Measurements from ENCODE around the gene RAD9A. TPM values are rescaled to one million over a fixed set of nuclear protein-coding genes. Genes with fewer than 3 reads are reported as not detected.

Gene RAD9A
- total and polyA plus RNA-seq, 9 of the 15 experiments (the other 6 are each of a cell fraction or from before 2014, with no cell fraction given) = 1.4 to 41.2 (median 16.1) TPM

DNA sequence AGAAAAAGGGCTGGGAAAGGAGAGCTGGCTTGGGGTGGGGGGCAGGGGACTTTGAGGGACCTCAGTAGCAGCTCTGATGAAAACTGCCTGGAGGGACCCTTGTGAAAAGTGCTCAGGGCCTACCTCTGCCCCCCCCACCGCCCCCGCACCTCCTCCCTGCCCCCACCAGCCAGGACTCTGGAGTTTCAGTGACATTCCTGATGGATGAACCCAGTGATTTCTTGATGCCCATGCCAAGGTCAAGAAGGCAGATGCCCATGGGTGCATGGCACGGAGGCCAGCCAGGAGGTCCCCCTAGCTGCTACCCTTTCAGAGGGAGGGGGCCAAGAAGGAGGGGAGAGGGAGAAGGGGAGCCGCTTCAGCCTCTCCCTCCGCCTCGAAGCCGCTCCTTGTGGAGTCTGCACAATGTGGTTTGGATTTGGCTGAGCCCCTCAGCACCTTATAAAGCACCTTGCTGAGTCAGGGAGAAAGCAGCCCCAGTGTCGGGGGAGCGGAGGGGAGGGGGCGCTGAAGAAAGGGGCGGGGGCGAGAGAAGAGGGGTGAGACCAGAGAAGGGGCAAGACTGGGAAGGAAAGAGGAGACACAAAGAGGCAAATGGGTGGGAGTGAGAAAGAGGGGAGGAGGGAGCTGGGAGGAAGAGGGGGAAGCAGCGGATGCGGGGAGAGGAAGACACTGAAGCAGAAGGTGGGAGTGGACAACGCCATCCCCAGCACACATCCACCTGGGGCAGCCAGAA lies 16.3 kb upstream of the RAD9A start:
- intact Hi-C loops (cut with micrococcal nuclease) = no loop called here
- peaks cover 37% of the 10 kb centered on the region; the same call in 2 of the 3 replicates for H3K79me2 ChIP-seq (ENCODE audit: control insufficient read depth, insufficient read depth, low read length)
- ATAC-seq (no peak), DNase-seq (ENCODE audit: extremely low read depth in 1 of 4, low spot score in 3 of 4) (no peak), FAIRE-seq (peak; percentile 6)
- H2AFZ ChIP-seq (ENCODE audit: low read depth, low read length) = no peak overlapping the region
- peak overlapping the region; percentile 34; the same call in 2 of the 3 replicates for H3K27ac ChIP-seq (ENCODE audit: extremely low read depth, low read depth, low read length)
- H3K9me1 ChIP-seq (ENCODE audit: control insufficient read depth, insufficient read depth, low read length) = no peaks in the 10 kb centered on the region
- CTCF ChIA-PET (ENCODE audit: low intra/inter-chr PET ratio) = interaction anchor here (4.1 kb wide), 1 partner anchor 18 kb away, joined by 21 read pairs; no protein-coding TSS in a partner anchor
- 49% methylated on average over 5 of the region's 15 CpGs for WGBS (ENCODE audit: insufficient coverage, low coverage, missing lambda C conversion rate)
- in situ Hi-C loops (cut with MboI) = no loop called here
- peak overlapping the region; percentile 43; the same call in 1 of the 2 replicates for H3K4me2 ChIP-seq (ENCODE audit: insufficient read depth, low read length)
- no peak overlapping the region for H3K4me3 ChIP-seq
- no TSS peak for BruUV-seq (replicated peaks)
- peaks cover 63 to 81% of the 10 kb centered on the region in 2 experiments for H3K4me1 ChIP-seq (replicated peaks in 1 of 2; ENCODE audit: control insufficient read depth in 2 of 2, insufficient read depth in 2 of 2, low read length in 2 of 2)
- POLR2A ChIA-PET = interaction anchor here (0.5 to 2.3 kb wide), 8 partner anchors 12 to 75 kb away, joined by 3 to 11 read pairs (median 4); partner anchors contain the start of gene PPP1CA
- H3K9ac ChIP-seq (ENCODE audit: insufficient read depth in 1 of 2, low read depth in 2 of 2, low read length in 2 of 2) = peak overlapping the region in 1 of 2 experiments; percentile 77; a peak in 1 of 4 replicates
- H4K20me1 ChIP-seq (replicated peaks; ENCODE audit: control insufficient read depth, insufficient read depth, low read length) = no peaks in the 10 kb centered on the region
- no peaks in the 10 kb centered on the region for H3K9me3 ChIP-seq (replicated peaks; ENCODE audit: control insufficient read depth, insufficient read depth, low read depth, low read length)
- no peaks in the 10 kb centered on the region for H3K27me3 ChIP-seq (ENCODE audit: control insufficient read depth in 2 of 2, insufficient read depth in 2 of 2, low read length in 2 of 2)
- H3K36me3 ChIP-seq (ENCODE audit: control insufficient read depth, insufficient read depth, low read length) = no peaks in the 10 kb centered on the region
- TF ChIP-seq HLTF (IDR thresholded peaks at IDR 0.05) (no peak), RBFOX2 (IDR thresholded peaks at IDR 0.05; ENCODE audit: low read depth, low read length) (0 out of 2 replicates have a peak, but pooled peaks have one; percentile 9), CREM (IDR thresholded peaks at IDR 0.05; ENCODE audit: low read depth) (no peak), C11orf30 (IDR thresholded peaks at IDR 0.05; ENCODE audit: low read depth) (peak; percentile 64; the same call in 1 of the 2 replicates), EGR1 (conservative IDR thresholded peaks at IDR 0.05) (peak; percentile 57), ZNF324 (CRISPR knock-in tag; IDR thresholded peaks at IDR 0.05) (no peak), CBX2 (IDR thresholded peaks at IDR 0.05; ENCODE audit: insufficient read depth, low read length, poor library complexity, severe bottlenecking) (no peak), KLF10 (CRISPR knock-in tag; IDR thresholded peaks at IDR 0.05) (no peak), ZNF263 (CRISPR knock-in tag; IDR thresholded peaks at IDR 0.05; ENCODE audit: borderline replicate concordance) (peak; percentile 84), ZNF316 (IDR thresholded peaks at IDR 0.05) (peak; percentile 62; the same call in 1 of the 2 replicates), ZBTB7A (IDR thresholded peaks at IDR 0.05; ENCODE audit: borderline replicate concordance, control insufficient read depth, low read depth, low read length) (peak; percentile 29; the same call in 1 of the 2 replicates)
- TF ChIP-seq, protein P1, sequence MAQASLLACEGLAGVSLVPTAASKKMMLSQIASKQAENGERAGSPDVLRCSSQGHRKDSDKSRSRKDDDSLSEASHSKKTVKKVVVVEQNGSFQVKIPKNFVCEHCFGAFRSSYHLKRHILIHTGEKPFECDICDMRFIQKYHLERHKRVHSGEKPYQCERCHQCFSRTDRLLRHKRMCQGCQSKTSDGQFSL (CRISPR knock-in tag; IDR thresholded peaks at IDR 0.05) = no peak; the same call in 1 of the 2 replicates
- TF ChIP-seq, protein P1 (tag; IDR thresholded peaks at IDR 0.05) = peak in 1 of 2 experiments; percentile 80; a peak in 1 of 4 replicates
- TF ChIP-seq, protein P2, sequence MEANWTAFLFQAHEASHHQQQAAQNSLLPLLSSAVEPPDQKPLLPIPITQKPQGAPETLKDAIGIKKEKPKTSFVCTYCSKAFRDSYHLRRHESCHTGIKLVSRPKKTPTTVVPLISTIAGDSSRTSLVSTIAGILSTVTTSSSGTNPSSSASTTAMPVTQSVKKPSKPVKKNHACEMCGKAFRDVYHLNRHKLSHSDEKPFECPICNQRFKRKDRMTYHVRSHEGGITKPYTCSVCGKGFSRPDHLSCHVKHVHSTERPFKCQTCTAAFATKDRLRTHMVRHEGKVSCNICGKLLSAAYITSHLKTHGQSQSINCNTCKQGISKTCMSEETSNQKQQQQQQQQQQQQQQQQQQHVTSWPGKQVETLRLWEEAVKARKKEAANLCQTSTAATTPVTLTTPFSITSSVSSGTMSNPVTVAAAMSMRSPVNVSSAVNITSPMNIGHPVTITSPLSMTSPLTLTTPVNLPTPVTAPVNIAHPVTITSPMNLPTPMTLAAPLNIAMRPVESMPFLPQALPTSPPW (CRISPR knock-in tag; IDR thresholded peaks at IDR 0.05) = peak; percentile 51; the same call in 1 of the 2 replicates
